ENCODE data around the gene CHD6. TPM values are rescaled to one million over a fixed set of nuclear protein-coding genes. Genes with fewer than 3 reads are reported as not detected.

Gene CHD6
- total RNA-seq, 1 experiment from 2014 or later: 14.2 TPM

DNA sequence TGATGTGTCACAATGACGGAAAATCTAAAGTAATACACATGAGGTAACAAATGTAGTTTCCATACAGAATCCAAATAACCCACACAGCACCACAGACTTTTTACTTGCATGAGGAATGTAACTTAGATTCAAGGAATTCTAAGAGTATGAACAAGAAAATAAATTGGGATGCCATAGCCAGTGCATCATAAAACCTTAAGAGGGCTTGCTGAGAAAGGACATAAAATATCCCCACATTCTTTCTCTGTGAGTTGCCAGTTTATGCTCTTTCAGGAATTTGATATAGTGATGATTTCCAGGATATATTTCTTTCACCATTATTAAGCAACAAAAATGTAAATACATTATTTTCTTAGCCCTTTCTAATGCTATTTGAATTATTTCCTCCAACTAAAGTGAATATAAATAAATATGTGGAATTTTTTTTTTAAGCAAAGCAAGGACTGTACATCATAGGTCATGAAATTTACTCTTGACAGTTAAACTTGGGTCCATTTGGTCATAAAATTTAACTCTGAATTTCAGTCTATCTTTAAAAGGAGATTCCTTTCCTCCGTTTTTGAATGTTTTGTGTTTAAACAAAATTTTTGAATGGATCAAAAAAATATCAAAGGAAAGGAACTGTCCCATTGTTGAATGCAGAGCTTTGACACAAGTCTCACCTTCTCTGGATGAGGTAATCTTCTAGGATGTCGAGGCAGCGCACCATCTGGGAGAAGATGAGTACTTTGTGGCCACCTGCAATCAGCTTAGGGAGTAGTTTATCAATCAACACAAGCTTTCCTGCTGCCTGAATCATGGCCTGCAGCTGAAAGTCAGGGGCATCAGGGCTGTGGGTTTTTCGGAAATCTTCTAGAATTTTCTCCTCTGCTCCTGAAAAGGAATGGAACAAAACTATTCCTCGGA, 135.3 kb downstream of the CHD6 start:
- in situ Hi-C loops (cut with HindIII; ENCODE audit: low sequenced_read_pairs): no loop called here
- DNase-seq (ENCODE audit: low spot score): no peak

DNA sequence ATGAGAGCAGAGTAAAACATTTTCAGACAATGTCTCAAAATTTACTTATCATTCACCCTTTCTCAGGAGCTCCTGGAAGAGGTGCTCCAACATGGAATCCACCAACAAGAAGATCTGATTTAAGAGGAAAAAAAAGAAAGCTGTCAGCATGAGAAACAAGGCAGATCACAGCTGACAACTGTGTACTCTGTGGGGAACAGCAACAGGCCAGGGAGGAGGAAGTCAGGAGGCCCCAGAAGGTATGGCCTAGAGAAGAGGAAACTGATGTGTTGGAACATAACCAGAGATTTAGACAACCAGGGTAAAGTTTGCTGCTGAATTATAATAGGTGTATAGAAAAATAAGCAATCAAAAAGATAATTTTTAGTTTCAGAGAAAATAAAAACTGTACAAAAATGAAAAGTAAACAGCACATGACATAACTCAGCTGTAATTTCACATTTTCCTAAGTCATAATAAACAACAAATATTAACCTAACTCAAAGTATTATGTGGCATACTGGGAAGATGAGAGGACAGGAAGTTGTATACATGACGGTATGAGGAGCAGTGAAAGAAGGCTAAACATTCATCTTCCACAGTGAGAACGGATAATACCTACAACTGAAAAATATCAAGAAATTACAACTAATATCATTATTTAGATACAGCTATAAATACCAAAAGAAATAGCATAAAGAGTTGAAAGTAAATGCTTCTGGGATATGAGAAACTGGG, 138.0 kb downstream of the CHD6 start:
- in situ Hi-C loops (cut with HindIII; ENCODE audit: low sequenced_read_pairs): no loop called here

DNA sequence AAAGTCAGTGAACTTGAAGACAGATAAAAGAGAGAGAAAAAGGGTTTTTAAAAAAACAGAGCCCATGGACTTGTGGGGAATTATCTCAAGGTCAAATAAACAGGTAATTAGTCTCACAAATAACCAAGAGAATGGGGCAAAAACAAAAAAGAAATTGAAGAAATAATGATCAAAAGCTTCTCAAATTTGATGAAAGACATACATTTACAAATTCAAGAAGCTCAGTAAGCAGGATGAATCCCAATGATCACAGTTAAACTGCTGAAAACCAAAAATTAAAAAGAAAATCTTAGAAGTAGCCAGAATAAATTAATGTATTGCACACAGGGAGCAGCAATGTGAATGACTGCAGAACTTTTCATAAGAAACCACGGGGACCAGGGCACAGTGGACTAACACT, 139.1 kb downstream of the CHD6 start:
- DNase-seq (ENCODE audit: low spot score): no peak
- in situ Hi-C loops (cut with HindIII; ENCODE audit: low sequenced_read_pairs): no loop called here

More for the DNA sequence above, 138.0 kb downstream of the CHD6 start:
- no peak for DNase-seq (ENCODE audit: low spot score)

DNA sequence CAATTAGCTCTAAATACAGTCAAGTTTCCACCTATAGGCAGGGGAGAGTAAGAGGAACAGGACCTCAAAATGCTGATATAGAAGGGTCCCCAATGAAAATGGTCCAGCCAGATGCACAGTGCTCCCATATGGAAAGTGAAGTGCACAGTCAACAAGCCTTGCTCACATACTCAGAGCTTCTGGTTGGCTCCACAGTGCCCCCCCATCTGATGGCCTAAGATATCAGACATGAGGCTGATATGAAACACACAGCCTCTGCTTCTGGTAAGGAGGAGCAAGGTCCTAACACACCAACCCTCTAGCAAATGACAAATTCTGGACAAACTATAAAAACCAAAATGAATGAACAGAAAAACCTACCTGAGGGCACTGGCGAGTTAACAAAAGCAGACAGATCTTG, 140.2 kb downstream of the CHD6 start:
- DNase-seq (ENCODE audit: low spot score): no peak

DNA sequence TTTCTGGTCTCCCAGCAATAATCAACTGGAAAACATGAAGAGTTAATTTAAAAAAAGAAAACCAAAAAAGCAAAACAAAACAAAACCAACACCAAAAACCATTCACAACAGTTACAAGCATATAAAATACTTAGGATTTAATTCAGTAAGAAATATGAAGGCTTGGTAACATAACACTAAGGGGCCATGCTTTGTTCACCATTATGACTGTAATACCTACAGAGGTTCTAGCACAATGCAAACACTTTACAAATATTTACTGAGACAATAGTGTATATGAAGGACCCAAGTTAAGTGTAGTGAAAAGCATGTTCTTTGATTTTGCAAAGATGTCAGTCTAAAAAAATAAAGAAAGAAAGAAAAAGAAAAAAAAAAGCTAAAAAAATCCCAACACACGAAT, 141.7 kb downstream of the CHD6 start:
- in situ Hi-C loops (cut with HindIII; ENCODE audit: low sequenced_read_pairs): no loop called here
- no peak for DNase-seq (ENCODE audit: low spot score)

More for the DNA sequence above, 140.2 kb downstream of the CHD6 start:
- in situ Hi-C loops (cut with HindIII; ENCODE audit: low sequenced_read_pairs): no loop called here

- in situ Hi-C loops (cut with HindIII; ENCODE audit: low sequenced_read_pairs): no loop called here
- peak; percentile 75 for DNase-seq (ENCODE audit: low spot score)
These were observed 142.2 kb downstream of the CHD6 start for GRCh38 chr20:41476013-41476441.

DNA sequence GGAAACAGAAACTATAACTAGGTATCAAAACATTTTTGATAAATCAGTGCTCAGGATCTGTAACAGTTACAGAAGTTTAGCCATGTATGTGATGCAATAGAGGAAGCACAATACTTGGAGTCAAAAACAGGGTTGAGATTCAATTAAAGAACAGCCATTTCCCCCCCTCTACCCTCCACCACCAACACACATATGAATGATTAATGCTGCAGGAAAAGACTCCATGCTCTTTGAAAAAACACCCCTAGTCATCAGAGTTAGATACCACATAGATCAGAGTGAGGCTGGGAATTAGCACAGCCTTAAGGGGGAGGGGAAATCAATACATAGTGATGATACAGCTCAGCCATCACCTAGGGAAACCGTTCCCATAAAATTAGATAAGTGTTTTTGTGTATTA, 142.7 kb downstream of the CHD6 start:
- in situ Hi-C loops (cut with HindIII; ENCODE audit: low sequenced_read_pairs): no loop called here
- no peak for DNase-seq (ENCODE audit: low spot score)

- in situ Hi-C loops (cut with HindIII; ENCODE audit: low sequenced_read_pairs): no loop called here
These were observed 147.6 kb downstream of the CHD6 start for GRCh38 chr20:41470362-41471095.

DNA sequence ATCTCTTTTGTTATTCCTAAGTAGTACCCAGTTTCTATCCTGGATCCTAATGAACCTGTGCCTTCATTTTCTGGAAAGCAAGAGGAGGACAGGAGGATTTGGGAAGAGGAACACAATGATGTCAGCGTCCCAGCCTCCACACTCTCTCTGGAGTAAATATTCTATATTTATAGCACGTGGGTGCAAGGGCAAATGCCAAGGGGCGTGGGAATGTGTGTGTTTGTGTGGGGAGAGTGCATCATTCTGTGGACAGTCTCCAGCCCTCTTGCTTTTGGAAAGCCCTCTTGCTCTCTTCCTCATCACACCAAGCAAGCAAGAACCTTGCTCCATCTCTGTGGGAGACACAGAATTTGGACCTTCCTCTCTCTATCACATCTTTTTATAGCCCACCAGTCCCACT, 148.3 kb downstream of the CHD6 start:
- in situ Hi-C loops (cut with HindIII; ENCODE audit: low sequenced_read_pairs): no loop called here
- DNase-seq (ENCODE audit: low spot score): no peak

More at GRCh38 chr20:41470362-41471095, 147.6 kb downstream of the CHD6 start:
- DNase-seq (ENCODE audit: low spot score): no peak

- no peak for DNase-seq (ENCODE audit: low spot score)
- in situ Hi-C loops (cut with HindIII; ENCODE audit: low sequenced_read_pairs): no loop called here
These were observed 149.1 kb downstream of the CHD6 start for GRCh38 chr20:41468994-41469600.

DNA sequence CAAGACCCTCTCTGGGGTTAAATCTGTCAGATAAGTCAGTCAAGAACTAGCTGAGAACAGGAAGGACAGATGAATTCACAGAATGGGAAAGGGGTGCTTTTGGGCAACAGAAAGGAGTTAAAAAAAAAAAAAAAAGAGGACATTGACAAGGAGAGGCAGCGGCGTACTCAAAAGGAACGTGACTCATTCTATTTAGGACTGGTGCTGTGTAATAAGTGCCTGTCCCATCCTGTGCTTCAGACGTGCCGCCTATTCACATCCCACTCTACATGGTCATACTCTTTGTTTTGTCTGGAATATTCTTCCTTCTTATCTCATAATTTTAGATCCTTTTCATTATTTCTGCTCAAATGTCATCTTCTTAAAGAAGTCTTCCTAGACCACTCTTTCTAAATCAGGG, 150.5 kb downstream of the CHD6 start:
- DNase-seq (ENCODE audit: low spot score): no peak
- in situ Hi-C loops (cut with HindIII; ENCODE audit: low sequenced_read_pairs): no loop called here

DNA sequence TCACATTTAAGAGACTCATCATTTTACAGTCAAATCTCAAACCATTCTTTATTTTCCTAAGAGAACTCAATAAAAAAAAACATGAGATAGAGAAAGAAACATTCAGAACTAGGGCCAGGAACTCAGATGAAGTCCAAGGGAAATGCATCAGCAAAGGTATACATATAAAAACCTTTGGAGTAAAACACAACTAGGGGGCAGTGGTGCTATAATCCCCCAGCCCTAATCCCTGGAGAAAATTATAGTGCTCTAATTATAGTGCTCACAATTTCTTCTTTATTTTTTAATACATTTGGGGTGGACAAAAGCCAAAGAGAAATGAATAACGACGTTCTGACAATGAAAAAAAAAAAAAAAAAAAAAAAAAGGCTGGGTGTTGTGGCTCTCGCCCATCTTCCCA, 151.0 kb downstream of the CHD6 start:
- in situ Hi-C loops (cut with HindIII; ENCODE audit: low sequenced_read_pairs): no loop called here
- DNase-seq (ENCODE audit: low spot score): no peak

- DNase-seq (ENCODE audit: low spot score): no peak
- in situ Hi-C loops (cut with HindIII; ENCODE audit: low sequenced_read_pairs): no loop called here
These were observed 154.6 kb downstream of the CHD6 start for GRCh38 chr20:41463567-41463966.

DNA sequence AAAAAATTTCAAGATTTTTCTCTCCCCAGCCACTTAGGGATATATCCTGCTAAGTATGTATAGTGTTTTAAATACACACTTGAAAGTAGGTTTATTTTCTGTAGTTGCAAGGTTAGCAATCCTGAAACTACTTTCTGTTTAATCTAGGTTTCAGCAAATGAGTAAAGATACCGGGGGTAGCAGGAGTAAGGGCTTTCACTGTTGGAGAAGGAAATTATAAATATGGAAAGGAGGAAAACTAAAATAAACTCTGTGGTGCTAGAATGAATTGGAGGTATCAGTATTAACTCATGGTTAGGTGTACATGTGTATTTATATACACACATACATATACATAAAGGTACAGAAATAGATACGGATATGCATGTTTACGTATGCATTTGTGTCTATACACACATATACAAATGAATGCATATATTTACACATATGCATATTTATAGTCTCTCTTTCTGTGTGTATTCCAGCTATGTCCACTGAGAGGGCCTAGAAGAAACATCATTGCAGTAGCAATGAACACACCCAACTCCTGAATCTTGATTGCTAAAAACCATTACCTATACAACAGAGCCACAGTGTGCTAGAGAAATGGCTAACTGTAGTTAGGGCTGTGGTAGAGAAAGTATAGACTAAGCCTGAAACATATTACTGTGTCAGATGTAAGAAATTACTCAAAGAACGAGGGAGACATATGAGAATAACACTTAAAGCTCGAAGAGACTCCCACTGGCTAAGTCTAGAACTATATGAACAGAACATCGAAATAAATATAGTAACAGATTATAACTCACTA, 155.6 kb downstream of the CHD6 start:
- in situ Hi-C loops (cut with HindIII; ENCODE audit: low sequenced_read_pairs): no loop called here
- DNase-seq (ENCODE audit: low spot score): no peak

DNA sequence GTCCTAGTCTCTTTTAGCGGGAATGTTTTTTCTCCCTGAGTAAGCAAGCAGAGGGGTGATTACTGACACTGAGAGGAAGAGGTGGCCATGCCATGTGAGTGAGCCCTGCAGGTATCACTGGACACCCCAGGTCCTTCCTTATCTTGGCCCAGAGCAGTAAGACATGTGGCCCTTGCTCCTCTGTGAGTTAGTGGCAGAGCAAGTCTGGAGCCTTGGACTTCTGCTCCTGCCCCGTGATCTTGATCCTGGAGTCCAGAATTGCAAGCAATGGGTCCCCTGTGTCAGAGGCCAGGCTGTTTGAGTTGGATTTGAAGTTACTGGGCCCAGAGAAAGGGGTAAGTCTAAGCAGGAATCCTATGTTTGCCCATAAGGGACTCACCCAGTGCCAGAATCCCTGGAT, 159.4 kb downstream of the CHD6 start:
- in situ Hi-C loops (cut with HindIII; ENCODE audit: low sequenced_read_pairs): no loop called here
- DNase-seq (ENCODE audit: low spot score): no peak

- DNase-seq (ENCODE audit: low spot score): no peak
- in situ Hi-C loops (cut with HindIII; ENCODE audit: low sequenced_read_pairs): no loop called here
These were observed 160.9 kb downstream of the CHD6 start for GRCh38 chr20:41457173-41457857.

DNA sequence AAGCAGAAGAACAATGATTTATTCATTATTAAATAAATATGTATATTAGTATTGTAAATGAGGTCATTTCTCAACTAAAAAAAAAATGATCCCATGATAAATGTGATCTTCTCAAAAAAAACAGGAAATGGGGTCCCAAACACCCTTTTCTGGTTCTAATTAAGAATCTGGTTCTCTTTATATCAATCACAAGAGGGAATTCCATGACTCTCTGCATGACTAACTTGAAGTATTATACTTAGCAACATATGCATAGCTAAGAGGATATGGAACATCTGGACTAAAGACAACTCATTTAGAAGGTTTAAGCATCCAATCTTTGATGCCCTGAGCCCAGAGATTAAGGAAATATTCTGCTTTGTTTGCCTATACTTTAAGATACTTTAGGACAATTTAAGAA, 161.8 kb downstream of the CHD6 start:
- DNase-seq (ENCODE audit: low spot score): no peak
- in situ Hi-C loops (cut with HindIII; ENCODE audit: low sequenced_read_pairs): no loop called here

DNA sequence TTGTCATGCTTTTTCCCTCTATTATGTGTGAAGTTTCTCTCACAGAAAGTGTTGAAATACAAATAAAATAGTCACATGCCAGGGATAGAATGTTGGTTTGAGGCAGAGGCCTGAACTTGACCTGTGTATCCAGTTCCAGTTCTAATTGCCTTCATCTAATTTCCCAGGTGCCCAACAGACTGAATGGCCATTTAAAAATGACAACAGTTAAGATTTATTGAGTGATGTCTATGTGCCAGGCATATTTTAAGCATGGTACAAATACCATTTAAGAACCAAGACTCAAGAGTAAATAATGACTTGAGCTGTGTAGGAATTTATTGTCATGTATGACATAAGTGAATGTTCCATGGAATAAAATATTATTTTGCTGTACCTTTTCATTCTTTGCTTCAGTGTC, 163.9 kb downstream of the CHD6 start:
- no peak for DNase-seq (ENCODE audit: low spot score)
- in situ Hi-C loops (cut with HindIII; ENCODE audit: low sequenced_read_pairs): no loop called here
